Left lobe of liver (tissue), 2 donors: ENCODE measurements around the gene DNPEP. TPM values are rescaled to one million over a fixed set of nuclear protein-coding genes. Genes with fewer than 3 reads are reported as not detected.
A peak's percentile ranks its signal among the peaks of the same experiment; 100 is the strongest.

ENCODE experiments used
- ATAC-seq: fragments of 200-7000 bp; cut with Tn5 transposase; one replicate; pipeline ENCODE4 v1.9.1; 2020; ENCODE audit warnings: mild to moderate bottlenecking, moderate library complexity
- DNase-seq: peaks from one replicate; pipeline ENCODE4 v3.0.0-alpha.2; 2020; ENCODE audit warnings: low spot score
- total RNA-seq: library from RNA; stranded (reverse); gene quantifications from one replicate; pipeline ENCODE4 v1.2.1, GENCODE V29; 2021
- donor health status: DM: no; HTN: no; CAD: no; lungs with moderate emphysema.
- donor health status: DM: no; HTN: yes; CAD: no.

DNPEP gene
- 37.4 TPM for total RNA-seq

DNA sequence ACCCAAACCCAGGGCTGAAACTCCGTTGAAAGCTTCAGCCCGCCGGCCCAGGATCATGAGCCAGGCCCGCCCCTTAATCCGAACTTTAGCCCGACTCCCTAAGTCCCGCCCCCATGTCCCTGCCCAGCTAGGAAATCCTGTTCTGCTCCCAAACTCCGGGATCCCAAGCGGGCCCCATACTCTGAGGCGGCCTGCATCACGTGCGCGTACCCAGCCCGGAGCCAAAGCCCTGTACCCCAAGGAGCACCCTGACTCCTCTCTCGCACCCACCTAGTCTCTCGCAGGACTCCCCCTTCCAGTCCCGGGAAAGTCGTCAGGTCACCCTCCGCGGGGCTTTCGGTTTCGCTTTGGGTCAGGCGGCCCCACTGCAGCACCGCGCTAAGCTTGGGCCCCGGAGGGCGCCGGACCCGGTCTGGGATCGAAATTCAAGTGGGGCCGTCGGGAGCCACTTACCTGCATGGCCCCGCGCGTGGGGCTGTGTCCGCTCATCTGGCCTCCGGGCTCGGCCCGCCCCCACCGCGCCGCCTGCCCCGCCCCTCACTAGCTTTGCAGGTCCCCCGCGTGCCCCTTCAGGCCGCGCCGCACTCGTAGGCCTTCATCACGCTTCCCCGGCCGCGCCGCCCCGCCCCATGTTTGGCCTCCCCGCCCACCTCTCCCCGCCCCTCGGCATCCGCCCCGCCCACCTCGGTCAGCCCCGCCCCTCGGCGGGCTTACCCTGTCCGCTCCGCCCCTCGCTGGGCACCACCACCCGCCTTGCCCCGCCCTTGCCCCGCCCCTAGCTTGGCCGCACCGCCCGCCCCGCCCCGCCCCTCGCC, at the start of gene DNPEP:
DNPEP (minus strand) TSS at position 607 of the 815 bp plus-strand sequence; CDS start at position 489, 118 bp downstream.
- peak; percentile 96 for DNase-seq
- ATAC-seq = peak; percentile 74

DNA sequence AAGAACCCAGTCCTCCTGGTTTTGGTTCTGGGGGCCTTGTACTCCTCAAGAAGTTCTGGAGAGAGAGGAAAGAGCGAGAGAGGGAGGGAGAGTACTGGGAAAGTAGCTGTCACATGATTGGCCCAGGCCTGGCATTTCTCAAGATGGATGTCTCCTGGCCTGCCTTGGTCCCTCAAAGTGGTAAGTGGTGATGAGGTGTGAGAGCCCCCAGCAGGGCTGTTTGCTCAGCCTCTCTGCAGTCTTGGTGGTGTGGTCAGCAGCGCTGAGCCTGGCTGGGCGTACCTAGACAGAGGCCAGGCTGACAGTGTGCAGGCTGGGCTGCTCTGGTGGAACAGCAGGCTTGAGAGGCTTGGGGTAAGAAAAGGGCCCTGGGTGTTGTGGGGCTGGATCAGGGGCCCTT, 49.4 kb upstream of the DNPEP start:
- DNase-seq (no peak), ATAC-seq (no peak)

- ATAC-seq (no peak), DNase-seq (no peak)
Observed at GRCh38 chr2:219436491-219436890, 48.8 kb upstream of the DNPEP start.

GRCh38 chr2:219435701-219436100, 48.0 kb upstream of the DNPEP start:
- DNase-seq = no peak
- ATAC-seq = no peak

- peak; percentile 23 for ATAC-seq
- no peak for DNase-seq
Observed at GRCh38 chr2:219434718-219435525, 47.2 kb upstream of the DNPEP start, which contains the start of gene SPEG. TSS of gene SPEG (plus strand) at chr2:219434843. CDS start at chr2:219434978, 135 bp downstream.

GRCh38 chr2:219434468-219434717, 46.7 kb upstream of the DNPEP start:
- DNase-seq = no peak
- ATAC-seq = no peak

GRCh38 chr2:219433666-219434467, 46.2 kb upstream of the DNPEP start:
- no peak for DNase-seq
- ATAC-seq = peak; percentile 16

- ATAC-seq (peak; percentile 87), DNase-seq (no peak)
Observed at GRCh38 chr2:219430633-219431615, 43.2 kb upstream of the DNPEP start.

DNA sequence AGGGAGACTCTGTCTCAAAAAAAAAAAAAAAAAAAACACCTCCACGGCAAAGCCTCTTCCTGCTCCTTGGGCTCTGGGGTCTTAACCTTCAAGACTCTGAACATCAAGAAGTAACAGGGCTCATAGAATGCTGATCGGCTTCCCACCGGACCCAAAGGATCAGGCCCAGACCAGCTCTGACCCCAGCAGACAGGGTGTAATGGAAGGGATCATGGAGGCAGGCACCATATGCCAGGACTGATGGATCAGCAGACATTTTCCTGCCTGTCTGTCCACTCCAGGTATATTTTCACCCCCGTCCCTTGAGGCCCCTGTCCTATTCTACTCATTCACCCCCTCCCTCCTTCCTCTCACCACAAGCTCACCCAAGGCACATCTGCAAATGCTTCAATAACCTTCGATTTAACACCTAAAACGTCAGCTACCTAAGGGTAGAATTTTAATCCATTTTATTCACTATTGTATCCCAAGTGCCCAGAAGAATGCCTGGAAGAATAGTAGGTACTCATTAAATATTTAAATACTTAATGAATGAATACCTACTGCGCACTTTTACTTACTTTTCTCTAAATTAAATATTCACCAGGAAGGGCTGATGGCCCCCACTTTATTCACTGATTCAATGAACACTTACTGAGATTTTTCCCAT, 42.4 kb upstream of the DNPEP start:
- ATAC-seq = no peak
- DNase-seq = no peak

- ATAC-seq = no peak
- no peak for DNase-seq
Observed at GRCh38 chr2:219428469-219428868, 40.8 kb upstream of the DNPEP start.

GRCh38 chr2:219426534-219427136, 38.9 kb upstream of the DNPEP start:
- DNase-seq (no peak), ATAC-seq (no peak)

DNA sequence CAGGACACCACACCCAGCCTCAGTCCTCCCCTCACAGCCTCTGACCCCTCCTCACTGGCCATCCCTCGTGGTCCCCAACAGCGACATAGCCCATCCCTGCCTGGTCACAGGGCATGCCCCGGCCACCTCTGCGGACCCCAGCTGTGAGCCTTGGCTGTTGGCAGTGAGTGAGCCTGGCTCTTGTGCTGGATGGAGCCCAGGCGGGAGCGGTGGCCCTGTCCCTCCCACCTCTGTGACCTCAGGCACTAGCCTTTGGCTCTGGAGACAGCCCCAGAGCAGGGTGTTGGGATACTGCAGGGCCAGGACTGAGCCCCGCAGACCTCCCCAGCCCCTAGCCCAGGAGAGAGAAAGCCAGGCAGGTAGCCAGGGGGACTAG, 38.3 kb upstream of the DNPEP start:
- no peak for ATAC-seq
- no peak for DNase-seq

DNA sequence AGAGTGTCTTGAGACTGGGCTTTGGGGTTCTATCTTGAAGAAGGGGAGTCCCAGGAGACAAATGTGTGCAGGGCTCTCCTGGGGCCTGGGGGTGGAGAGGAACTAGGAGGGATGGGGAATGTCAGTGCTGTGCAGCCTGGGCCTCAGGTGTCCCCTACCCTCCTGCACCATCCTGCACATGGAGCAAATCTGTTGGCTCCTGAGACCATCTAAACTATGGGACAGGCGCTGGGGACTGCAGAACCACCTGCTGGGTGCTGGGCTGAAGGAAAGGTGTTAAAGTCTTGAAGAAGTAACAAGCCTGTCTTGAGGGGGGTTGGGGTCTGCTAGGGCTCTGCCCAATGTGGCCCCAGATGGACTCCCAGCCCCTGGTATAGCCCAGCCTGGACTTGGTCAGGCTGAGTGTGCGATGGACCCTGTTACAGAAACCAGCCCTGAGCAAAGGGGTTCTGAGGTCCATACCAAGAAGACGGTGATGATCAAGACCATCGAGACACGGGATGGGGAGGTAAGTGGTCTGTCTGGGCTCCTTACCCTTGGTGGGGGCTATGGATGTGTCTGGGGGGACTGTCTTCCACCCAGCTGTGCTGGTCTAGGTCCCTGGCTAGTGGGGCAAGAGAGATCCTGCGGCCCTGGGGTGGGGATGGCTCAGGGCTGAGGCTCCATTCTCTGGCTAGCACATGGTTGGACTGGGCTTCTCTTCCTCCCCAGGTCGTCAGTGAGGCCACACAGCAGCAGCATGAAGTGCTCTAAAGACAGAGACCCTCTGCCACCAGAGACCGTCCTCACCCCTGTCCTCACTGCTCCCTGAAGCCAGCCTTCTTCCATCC, 37.7 kb upstream of the DNPEP start:
- no peak for DNase-seq
- no peak for ATAC-seq

- DNase-seq = no peak
- ATAC-seq = no peak
Observed at GRCh38 chr2:219423652-219424377, 36.1 kb upstream of the DNPEP start.

- no peak for ATAC-seq
Observed at GRCh38 chr2:219422952-219423534, 35.3 kb upstream of the DNPEP start.

GRCh38 chr2:219421323-219421722, 33.6 kb upstream of the DNPEP start:
- no peak for ATAC-seq
- no peak for DNase-seq

More at GRCh38 chr2:219422952-219423534, 35.3 kb upstream of the DNPEP start:
- no peak for DNase-seq

DNA sequence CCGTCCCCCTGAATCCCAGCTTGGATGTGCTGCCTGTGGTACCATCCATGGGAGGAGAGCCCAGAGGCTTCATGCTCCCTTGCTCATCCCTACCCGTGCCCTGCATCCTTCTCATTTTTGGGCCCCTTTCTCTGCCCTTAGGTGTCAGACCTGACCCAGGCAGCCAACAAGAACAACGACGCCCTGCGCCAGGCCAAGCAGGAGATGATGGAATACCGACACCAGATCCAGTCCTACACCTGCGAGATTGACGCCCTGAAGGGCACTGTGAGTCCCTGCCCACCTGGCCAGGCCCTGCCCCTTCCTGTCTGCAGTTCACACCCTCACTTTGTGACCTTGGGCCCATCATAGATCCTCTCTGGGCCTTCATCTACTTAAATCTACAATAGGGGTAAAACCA, 33.0 kb upstream of the DNPEP start:
- ATAC-seq (no peak), DNase-seq (no peak)
